ENCODE measurements around the gene FAM124B. TPM values are rescaled to one million over a fixed set of nuclear protein-coding genes. Genes with fewer than 3 reads are reported as not detected.

The FAM124B gene
- total RNA-seq, 1 donor from 2014 or later, result 13.3 TPM

DNA sequence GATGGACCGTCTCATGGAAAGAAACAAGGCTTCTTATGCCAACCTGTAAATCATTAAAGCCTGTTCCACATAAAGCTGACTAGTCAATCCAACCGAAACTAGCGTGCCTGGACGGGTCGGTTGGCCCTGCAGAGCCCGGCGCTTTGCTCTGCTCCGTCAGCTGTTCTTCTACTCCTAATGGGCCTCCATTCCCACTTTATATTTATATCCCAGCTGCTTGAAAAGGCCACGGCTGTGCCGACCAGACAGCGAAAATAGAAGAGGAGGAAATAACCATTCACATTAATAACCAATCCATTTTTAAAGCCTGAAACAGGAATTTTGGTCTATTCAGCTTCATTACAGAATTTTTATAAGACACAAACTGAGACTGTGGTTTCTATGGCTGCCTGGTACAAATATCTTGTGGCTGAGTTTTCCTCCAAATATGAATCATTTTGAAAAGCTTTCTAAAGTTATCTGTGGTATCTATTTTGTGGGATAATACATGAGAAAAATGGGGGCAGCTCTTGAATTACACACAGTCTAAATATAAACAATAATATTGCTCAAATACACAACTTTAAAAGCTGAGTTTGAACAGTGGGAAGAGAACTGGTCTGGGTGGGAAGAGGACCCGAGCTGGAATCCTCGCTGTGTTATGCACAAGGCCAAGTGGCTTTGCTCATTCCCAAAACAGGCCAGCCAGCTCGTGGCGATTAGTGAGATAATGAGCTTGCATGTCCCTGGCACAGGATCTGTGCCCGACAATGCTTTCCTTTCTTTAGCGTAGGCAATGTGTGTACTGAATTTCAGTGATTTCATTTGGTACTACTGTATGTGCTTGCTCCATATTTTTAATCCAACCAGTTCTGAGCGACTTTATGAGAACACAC, 10.5 kb upstream of the FAM124B start:
- DNase-seq (ENCODE audit: low spot score in 2 of 2), result no peak
- Histone ChIP-seq H3K27me3 (no peaks in the 10 kb centered on the region), H3K36me3 (no peaks in the 10 kb centered on the region), H3K4me1 (no peaks in the 10 kb centered on the region), H3K4me3 (no peak overlapping the region), H3K27ac (no peak overlapping the region), H3K9me3 (no peaks in the 10 kb centered on the region)
- intact Hi-C loops (cut with DNase I), result no loop called here
- TF ChIP-seq, protein P1, sequence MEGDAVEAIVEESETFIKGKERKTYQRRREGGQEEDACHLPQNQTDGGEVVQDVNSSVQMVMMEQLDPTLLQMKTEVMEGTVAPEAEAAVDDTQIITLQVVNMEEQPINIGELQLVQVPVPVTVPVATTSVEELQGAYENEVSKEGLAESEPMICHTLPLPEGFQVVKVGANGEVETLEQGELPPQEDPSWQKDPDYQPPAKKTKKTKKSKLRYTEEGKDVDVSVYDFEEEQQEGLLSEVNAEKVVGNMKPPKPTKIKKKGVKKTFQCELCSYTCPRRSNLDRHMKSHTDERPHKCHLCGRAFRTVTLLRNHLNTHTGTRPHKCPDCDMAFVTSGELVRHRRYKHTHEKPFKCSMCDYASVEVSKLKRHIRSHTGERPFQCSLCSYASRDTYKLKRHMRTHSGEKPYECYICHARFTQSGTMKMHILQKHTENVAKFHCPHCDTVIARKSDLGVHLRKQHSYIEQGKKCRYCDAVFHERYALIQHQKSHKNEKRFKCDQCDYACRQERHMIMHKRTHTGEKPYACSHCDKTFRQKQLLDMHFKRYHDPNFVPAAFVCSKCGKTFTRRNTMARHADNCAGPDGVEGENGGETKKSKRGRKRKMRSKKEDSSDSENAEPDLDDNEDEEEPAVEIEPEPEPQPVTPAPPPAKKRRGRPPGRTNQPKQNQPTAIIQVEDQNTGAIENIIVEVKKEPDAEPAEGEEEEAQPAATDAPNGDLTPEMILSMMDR (IDR thresholded peaks at IDR 0.05), result no peak

DNA sequence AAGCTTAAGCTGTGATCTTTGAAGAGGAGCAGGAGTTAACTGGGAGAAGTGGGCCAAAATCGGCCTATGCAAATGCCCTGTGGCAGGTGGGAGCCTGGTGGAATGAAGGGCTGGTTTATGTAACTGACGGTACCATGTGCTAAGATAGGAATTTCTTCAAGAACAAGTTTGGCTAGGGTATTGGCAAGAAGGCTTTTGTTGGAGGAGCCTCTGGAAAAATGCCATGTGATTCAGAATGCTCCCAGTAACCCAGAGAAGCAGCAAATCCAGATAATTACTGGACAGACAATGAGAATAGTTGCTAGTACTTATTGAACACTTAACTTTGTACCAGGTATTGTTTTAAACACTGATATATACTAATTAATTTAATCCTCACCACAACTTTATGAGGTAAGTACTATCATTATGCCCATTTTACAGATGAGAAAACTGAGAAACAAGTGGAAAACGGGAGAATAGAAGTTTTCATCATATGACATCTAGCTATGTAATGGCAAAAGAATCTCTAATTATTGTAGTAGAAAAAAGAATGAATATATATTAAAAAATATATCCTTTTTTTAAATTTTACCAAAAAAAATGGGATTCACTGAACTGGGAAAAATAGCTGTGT, 9.1 kb upstream of the FAM124B start:
- no peaks in the 10 kb centered on the region for H3K36me3 ChIP-seq
- intact Hi-C loops (cut with DNase I), result no loop called here
- H3K27ac ChIP-seq, result no peak overlapping the region
- H3K4me1 ChIP-seq, result no peaks in the 10 kb centered on the region
- no peak overlapping the region for H3K4me3 ChIP-seq
- DNase-seq (ENCODE audit: low spot score in 2 of 2), result no peak
- TF ChIP-seq, protein P1 (IDR thresholded peaks at IDR 0.05), result no peak
- H3K27me3 ChIP-seq, result no peaks in the 10 kb centered on the region
- H3K9me3 ChIP-seq, result no peaks in the 10 kb centered on the region

DNA sequence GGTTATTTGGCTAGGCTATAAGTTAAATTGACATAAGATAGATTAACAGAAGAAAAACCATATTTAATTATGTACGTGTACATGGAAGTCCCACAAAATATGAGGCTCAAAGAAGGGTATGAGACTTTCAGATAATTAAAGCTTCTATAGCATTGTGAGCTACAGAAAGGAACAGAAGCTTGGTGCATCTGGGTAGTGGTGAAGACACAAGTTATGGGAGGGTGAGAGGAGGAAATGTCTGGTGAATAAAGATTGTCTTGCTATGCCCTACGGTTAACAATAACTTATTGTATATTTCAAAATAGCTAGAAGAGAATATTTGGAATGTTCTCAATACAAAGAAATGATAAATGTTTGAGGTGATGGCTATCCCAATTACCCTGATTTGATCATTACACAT, 6.8 kb upstream of the FAM124B start:
- no peak for DNase-seq (ENCODE audit: low spot score in 2 of 2)
- intact Hi-C loops (cut with DNase I), result no loop called here

DNA sequence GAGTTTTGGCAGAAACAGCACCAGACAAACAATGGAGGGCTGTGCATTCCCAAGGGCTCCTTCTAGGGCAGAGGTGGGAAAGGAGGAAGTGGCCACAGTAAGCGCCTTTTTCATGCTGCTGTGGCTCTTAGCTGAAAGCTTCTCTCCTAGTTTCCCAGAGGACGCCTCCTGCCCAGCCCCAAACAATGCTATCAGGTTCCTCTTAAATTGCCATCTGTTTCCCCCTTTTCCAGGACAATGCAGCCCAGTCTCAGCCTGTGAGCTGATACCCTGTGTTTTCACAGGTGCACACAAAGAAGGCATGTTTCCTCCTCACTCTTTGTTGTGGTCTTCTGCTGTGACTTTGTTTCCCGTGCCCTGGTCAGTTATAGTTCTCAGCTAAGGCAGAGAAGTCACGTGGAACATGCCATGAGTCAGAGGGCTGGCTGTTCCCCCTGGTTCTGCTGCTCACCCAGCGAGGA, 5.4 kb upstream of the FAM124B start:
- Histone ChIP-seq H3K27me3 (no peaks in the 10 kb centered on the region), H3K4me1 (no peaks in the 10 kb centered on the region), H3K36me3 (no peaks in the 10 kb centered on the region), H3K9me3 (no peaks in the 10 kb centered on the region), H3K4me3 (no peak overlapping the region), H3K27ac (no peak overlapping the region)
- intact Hi-C loops (cut with DNase I), result no loop called here
- no peak for DNase-seq (ENCODE audit: low spot score in 2 of 2)
- TF ChIP-seq, protein P1 (IDR thresholded peaks at IDR 0.05), result no peak

More for the DNA sequence above, 6.8 kb upstream of the FAM124B start:
- Histone ChIP-seq H3K36me3 (no peaks in the 10 kb centered on the region), H3K4me3 (no peak overlapping the region), H3K27ac (no peak overlapping the region), H3K4me1 (no peaks in the 10 kb centered on the region), H3K9me3 (no peaks in the 10 kb centered on the region), H3K27me3 (no peaks in the 10 kb centered on the region)
- TF ChIP-seq, protein P1 (IDR thresholded peaks at IDR 0.05), result no peak

DNA sequence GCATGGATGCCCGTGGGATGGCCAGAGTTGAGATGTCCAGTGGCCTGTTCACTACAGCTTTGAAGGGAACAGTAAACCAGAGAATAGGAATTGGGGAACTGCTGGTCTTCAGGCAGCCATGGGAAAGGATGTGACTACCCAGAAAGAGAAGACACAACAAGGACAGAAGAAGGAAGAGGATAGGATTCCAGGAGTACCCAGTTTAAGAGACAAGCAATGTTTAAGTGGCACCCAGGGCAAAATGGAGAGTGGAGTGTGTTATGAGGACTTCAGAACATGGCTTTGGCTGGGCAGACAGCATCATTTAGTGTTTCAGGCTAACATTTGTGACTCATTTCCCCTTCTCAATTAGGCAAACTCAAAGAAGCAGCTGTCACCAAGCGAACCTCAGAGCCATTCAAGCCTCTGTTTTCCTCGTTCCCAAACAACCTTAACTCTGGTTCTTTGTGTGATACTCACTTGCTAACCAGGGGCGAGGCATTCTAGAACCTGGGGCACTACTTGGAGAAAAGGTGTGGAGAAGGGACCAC, 4.0 kb upstream of the FAM124B start:
- H3K27ac ChIP-seq, result no peak overlapping the region
- no peaks in the 10 kb centered on the region for H3K4me1 ChIP-seq
- intact Hi-C loops (cut with DNase I), result no loop called here
- H3K36me3 ChIP-seq, result no peaks in the 10 kb centered on the region
- H3K27me3 ChIP-seq, result no peaks in the 10 kb centered on the region
- H3K4me3 ChIP-seq, result no peak overlapping the region
- H3K9me3 ChIP-seq, result no peaks in the 10 kb centered on the region
- TF ChIP-seq, protein P1 (IDR thresholded peaks at IDR 0.05), result no peak
- DNase-seq (ENCODE audit: low spot score in 2 of 2), result no peak

Measured in ascending aorta (tissue), 2 donors.